ENCODE data around the gene ANKH. TPM values are rescaled to one million over a fixed set of nuclear protein-coding genes. Genes with fewer than 3 reads are reported as not detected.

ANKH gene
- polyA plus RNA-seq, 3 donors = 2.4 to 6.3 (median 3.1) TPM

DNA sequence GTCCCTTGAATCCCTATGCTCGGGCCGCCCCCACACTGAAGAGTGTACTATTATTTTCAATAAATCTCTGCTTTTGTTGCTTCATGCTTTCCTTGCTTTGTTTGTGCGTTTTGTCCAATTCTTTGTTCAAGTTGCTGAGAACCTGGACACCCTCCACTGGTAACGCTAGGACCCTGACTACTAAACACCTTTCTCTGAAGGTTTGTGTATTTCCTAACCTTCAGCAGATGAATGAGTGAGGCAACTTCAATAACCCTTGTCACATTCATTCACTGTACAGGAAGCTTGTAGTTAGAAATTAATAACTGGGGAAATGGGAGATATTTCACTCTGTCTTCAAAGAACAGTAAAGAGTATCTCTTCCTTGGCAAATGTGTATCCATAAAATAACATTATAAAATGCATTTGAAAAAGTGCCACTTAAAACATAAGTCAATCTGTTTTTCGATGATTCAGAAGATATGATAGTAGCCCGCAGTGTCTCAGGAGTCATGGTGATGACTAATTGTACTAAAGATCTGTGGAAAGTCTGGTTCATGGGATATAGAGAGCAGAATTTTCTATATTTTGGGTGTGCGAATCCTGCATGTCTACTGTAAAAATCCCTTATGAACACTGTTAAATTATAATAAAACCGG lies 43.2 kb upstream of the ANKH start:
- intact Hi-C loops (cut with micrococcal nuclease) = no loop called here
- Histone ChIP-seq H3K9ac (ENCODE audit: insufficient read depth, low read length, poor library complexity, severe bottlenecking) (no peak overlapping the region), H4K20me1 (ENCODE audit: insufficient read depth, low read length) (no peaks in the 10 kb centered on the region), H3K27ac (ENCODE audit: low read depth in 1 of 2, low read length in 2 of 2) (no peak overlapping the region), H3K9me3 (replicated peaks in 1 of 2; ENCODE audit: control insufficient read depth in 1 of 2, insufficient read depth in 1 of 2, low read length in 2 of 2) (no peaks in the 10 kb centered on the region), H2AFZ (ENCODE audit: insufficient read depth, low read depth, low read length, poor library complexity, severe bottlenecking) (no peak overlapping the region), H3K4me2 (replicated peaks; ENCODE audit: extremely low read depth, low read length, poor library complexity, severe bottlenecking) (no peak overlapping the region), H3K4me1 (ENCODE audit: control insufficient read depth in 1 of 2, insufficient read depth in 2 of 2, low read length in 2 of 2) (no peaks in the 10 kb centered on the region), H3K36me3 (replicated peaks in 1 of 2; ENCODE audit: control insufficient read depth in 1 of 2, insufficient read depth in 2 of 2, low read length in 2 of 2) (no peaks in the 10 kb centered on the region), H3K79me2 (ENCODE audit: insufficient read depth, low read length) (no peaks in the 10 kb centered on the region), H3K27me3 (ENCODE audit: control insufficient read depth in 2 of 2, insufficient read depth in 2 of 2, low read length in 2 of 2) (no peaks in the 10 kb centered on the region), H3K4me3 (replicated peaks in 1 of 3; ENCODE audit: low read depth in 2 of 3, low read length in 3 of 3) (no peak overlapping the region)
- Mint-ChIP-seq H3K9me3 (peaks cover 0 to 6% (median 0%) of the 10 kb centered on the region in 7 donors), H3K4me3 (no peak overlapping the region), H3K4me1 (no peaks in the 10 kb centered on the region), H3K36me3 (no peaks in the 10 kb centered on the region), H3K27me3 (ENCODE audit: low read depth in 3 of 3) (peaks cover 0 to 8% (median 6%) of the 10 kb centered on the region in 3 donors), H3K27ac (no peak overlapping the region)
- no CpG with 5 or more reads among the region's 8 CpGs for WGBS (ENCODE audit: insufficient coverage)
- no peak for DNase-seq
- TF ChIP-seq, protein P1, sequence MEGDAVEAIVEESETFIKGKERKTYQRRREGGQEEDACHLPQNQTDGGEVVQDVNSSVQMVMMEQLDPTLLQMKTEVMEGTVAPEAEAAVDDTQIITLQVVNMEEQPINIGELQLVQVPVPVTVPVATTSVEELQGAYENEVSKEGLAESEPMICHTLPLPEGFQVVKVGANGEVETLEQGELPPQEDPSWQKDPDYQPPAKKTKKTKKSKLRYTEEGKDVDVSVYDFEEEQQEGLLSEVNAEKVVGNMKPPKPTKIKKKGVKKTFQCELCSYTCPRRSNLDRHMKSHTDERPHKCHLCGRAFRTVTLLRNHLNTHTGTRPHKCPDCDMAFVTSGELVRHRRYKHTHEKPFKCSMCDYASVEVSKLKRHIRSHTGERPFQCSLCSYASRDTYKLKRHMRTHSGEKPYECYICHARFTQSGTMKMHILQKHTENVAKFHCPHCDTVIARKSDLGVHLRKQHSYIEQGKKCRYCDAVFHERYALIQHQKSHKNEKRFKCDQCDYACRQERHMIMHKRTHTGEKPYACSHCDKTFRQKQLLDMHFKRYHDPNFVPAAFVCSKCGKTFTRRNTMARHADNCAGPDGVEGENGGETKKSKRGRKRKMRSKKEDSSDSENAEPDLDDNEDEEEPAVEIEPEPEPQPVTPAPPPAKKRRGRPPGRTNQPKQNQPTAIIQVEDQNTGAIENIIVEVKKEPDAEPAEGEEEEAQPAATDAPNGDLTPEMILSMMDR (IDR thresholded peaks at IDR 0.05) = no peak

DNA sequence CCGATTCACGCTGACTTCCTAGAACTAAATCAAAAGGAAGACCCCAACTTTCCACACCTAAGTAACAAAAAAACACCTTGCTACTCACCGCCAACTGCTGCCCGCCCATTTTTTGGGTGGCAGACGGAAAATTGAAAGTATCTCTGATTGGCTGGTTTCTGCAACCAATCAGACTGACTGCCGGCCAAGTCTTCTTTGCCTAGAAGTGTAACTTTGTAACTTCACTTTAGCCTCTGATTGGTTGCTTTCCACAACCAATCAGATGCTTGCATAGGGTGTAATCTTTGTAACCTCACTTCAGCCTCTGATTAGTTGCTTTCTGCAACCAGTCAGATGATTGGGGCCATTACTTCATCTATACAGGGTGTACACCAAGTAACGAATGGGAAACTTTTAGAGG lies 42.6 kb upstream of the ANKH start:
- no peaks in the 10 kb centered on the region for H3K79me2 ChIP-seq (ENCODE audit: insufficient read depth, low read length)
- H3K4me1 ChIP-seq (ENCODE audit: control insufficient read depth in 1 of 2, insufficient read depth in 2 of 2, low read length in 2 of 2) = no peaks in the 10 kb centered on the region
- H3K9me3 ChIP-seq (replicated peaks in 1 of 2; ENCODE audit: control insufficient read depth in 1 of 2, insufficient read depth in 1 of 2, low read length in 2 of 2) = no peaks in the 10 kb centered on the region
- Mint-ChIP-seq H3K4me1 (no peaks in the 10 kb centered on the region), H3K4me3 (no peak overlapping the region), H3K9me3 (peaks cover 0 to 6% (median 0%) of the 10 kb centered on the region in 7 donors), H3K27me3 (ENCODE audit: low read depth in 3 of 3) (peaks cover 0 to 8% (median 6%) of the 10 kb centered on the region in 3 donors), H3K36me3 (no peaks in the 10 kb centered on the region), H3K27ac (no peak overlapping the region)
- no peaks in the 10 kb centered on the region for H4K20me1 ChIP-seq (ENCODE audit: insufficient read depth, low read length)
- WGBS (ENCODE audit: insufficient coverage) = 100% methylated on average over 2 of the region's 7 CpGs
- no peak for DNase-seq
- no peak overlapping the region for H3K27ac ChIP-seq (ENCODE audit: low read depth in 1 of 2, low read length in 2 of 2)
- no peaks in the 10 kb centered on the region for H3K27me3 ChIP-seq (ENCODE audit: control insufficient read depth in 2 of 2, insufficient read depth in 2 of 2, low read length in 2 of 2)
- H2AFZ ChIP-seq (ENCODE audit: insufficient read depth, low read depth, low read length, poor library complexity, severe bottlenecking) = no peak overlapping the region
- no peak overlapping the region for H3K4me3 ChIP-seq (replicated peaks in 1 of 3; ENCODE audit: low read depth in 2 of 3, low read length in 3 of 3)
- TF ChIP-seq, protein P1 (IDR thresholded peaks at IDR 0.05) = no peak
- H3K9ac ChIP-seq (ENCODE audit: insufficient read depth, low read length, poor library complexity, severe bottlenecking) = no peak overlapping the region
- H3K4me2 ChIP-seq (replicated peaks; ENCODE audit: extremely low read depth, low read length, poor library complexity, severe bottlenecking) = no peak overlapping the region
- H3K36me3 ChIP-seq (replicated peaks in 1 of 2; ENCODE audit: control insufficient read depth in 1 of 2, insufficient read depth in 2 of 2, low read length in 2 of 2) = no peaks in the 10 kb centered on the region
- intact Hi-C loops (cut with micrococcal nuclease) = no loop called here
